ENCODE measurements around the gene SNRK. TPM values are rescaled to one million over a fixed set of nuclear protein-coding genes. Genes with fewer than 3 reads are reported as not detected.

Gene SNRK
- total and polyA plus RNA-seq, 2 experiments from 2014 or later = 5.5 to 18.8 TPM

GRCh38 chr3:43320288-43320687 is 33.9 kb downstream of the SNRK start:
- H3K27me3 ChIP-seq (ENCODE audit: insufficient read depth) = no peaks in the 10 kb centered on the region
- Mint-ChIP-seq H3K27ac (no peak overlapping the region), H3K36me3 (ENCODE audit: low read depth) (peaks cover 6% of the 10 kb centered on the region; the same call in 2 of the 3 replicates), H3K4me1 (peaks cover 33% of the 10 kb centered on the region), H3K4me3 (no peak overlapping the region), H3K27me3 (ENCODE audit: insufficient read depth, low read depth, poor library complexity) (no peaks in the 10 kb centered on the region), H3K9me3 (no peaks in the 10 kb centered on the region; the same call in 2 of the 3 replicates)
- peaks cover 18% of the 10 kb centered on the region for H3K4me1 ChIP-seq (ENCODE audit: insufficient read depth)
- TF ChIP-seq ZNF331 (CRISPR knock-in tag; IDR thresholded peaks at IDR 0.05; ENCODE audit: low read depth) (no peak), CREB1 (CRISPR knock-in tag; IDR thresholded peaks at IDR 0.05; ENCODE audit: low read depth) (no peak), ZNF114 (CRISPR knock-in tag; IDR thresholded peaks at IDR 0.05) (no peak), EZH2phosphoT487 (IDR thresholded peaks at IDR 0.05; ENCODE audit: unreplicated experiment) (no peak), ETS1 (IDR thresholded peaks at IDR 0.05) (no peak), POLR2AphosphoS5 (IDR thresholded peaks at IDR 0.05; ENCODE audit: low read depth) (no peak), EZH2 (IDR thresholded peaks at IDR 0.05; ENCODE audit: low read depth, unreplicated experiment) (no peak), STAT1 (IDR thresholded peaks at IDR 0.05; ENCODE audit: unreplicated experiment) (no peak), REST (IDR thresholded peaks at IDR 0.05; ENCODE audit: unreplicated experiment) (no peak), JUNB (IDR thresholded peaks at IDR 0.05; ENCODE audit: unreplicated experiment) (no peak), CTCF (conservative IDR thresholded peaks at IDR 0.05; ENCODE audit: low read depth in 2 of 2) (no peak), NANOG (IDR thresholded peaks at IDR 0.05; ENCODE audit: borderline replicate concordance) (no peak), ZNF462 (CRISPR knock-in tag; IDR thresholded peaks at IDR 0.05) (no peak)
- DNase-seq (ENCODE audit: low spot score) = no peak
- H3F3A ChIP-seq (replicated peaks; ENCODE audit: low read depth) = no peaks in the 10 kb centered on the region
- no peak overlapping the region for H3K27ac ChIP-seq (ENCODE audit: low read depth)
- peaks cover 18% of the 10 kb centered on the region for H3K79me2 ChIP-seq (replicated peaks; ENCODE audit: insufficient read depth)
- H2AFZ ChIP-seq = no peak overlapping the region
- no peak for ATAC-seq
- no peak overlapping the region for H3K4me3 ChIP-seq
- no peaks in the 10 kb centered on the region for H3K9me2 ChIP-seq (ENCODE audit: insufficient read depth)
- H3K36me3 ChIP-seq (ENCODE audit: insufficient read depth) = no peaks in the 10 kb centered on the region
- H3K4me2 ChIP-seq = no peak overlapping the region
- H4K20me1 ChIP-seq (replicated peaks; ENCODE audit: insufficient read depth) = no peaks in the 10 kb centered on the region

All from GM23338 (cell line).